ENCODE measurements around the gene ACP7. TPM values are rescaled to one million over a fixed set of nuclear protein-coding genes. Genes with fewer than 3 reads are reported as not detected.

Gene ACP7
- total RNA-seq, 1 donor from 2014 or later, result not detected

DNA sequence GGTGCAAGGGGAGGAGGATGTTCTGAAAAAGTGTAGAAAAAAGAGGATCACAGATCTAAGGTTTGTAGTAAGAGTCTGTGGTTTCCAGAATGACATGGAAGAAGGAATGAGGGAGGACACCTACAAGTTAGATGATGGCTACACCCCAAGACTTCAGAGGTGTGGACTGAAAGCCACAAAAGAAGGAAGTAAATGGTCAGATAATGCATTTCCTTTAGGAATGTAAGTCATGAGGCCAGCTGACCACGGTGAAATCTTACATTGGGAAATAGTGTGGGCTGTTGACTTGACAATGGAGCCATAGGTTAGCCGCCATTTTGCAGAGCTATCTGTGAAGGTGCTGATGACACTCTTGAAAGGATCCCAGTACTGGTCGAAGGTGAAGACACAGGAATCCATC, 26.6 kb upstream of the ACP7 start:
- DNase-seq (ENCODE audit: low read depth) (no peak), FAIRE-seq (no peak)
- TF ChIP-seq EZH2 (IDR thresholded peaks at IDR 0.05; ENCODE audit: insufficient read depth, low read length), result no peak
- TF ChIP-seq, protein P1, sequence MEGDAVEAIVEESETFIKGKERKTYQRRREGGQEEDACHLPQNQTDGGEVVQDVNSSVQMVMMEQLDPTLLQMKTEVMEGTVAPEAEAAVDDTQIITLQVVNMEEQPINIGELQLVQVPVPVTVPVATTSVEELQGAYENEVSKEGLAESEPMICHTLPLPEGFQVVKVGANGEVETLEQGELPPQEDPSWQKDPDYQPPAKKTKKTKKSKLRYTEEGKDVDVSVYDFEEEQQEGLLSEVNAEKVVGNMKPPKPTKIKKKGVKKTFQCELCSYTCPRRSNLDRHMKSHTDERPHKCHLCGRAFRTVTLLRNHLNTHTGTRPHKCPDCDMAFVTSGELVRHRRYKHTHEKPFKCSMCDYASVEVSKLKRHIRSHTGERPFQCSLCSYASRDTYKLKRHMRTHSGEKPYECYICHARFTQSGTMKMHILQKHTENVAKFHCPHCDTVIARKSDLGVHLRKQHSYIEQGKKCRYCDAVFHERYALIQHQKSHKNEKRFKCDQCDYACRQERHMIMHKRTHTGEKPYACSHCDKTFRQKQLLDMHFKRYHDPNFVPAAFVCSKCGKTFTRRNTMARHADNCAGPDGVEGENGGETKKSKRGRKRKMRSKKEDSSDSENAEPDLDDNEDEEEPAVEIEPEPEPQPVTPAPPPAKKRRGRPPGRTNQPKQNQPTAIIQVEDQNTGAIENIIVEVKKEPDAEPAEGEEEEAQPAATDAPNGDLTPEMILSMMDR (IDR thresholded peaks at IDR 0.05; ENCODE audit: insufficient read depth, low read depth, low read length), result no peak
- no peak overlapping the region for H2AFZ ChIP-seq (ENCODE audit: low read depth, low read length)
- H3K4me3 ChIP-seq (ENCODE audit: insufficient read depth, low read depth, low read length), result no peak overlapping the region
- Mint-ChIP-seq H3K27me3 (ENCODE audit: low read depth, unreplicated experiment) (peaks cover 2% of the 10 kb centered on the region), H3K4me3 (ENCODE audit: unreplicated experiment) (no peak overlapping the region), H3K36me3 (ENCODE audit: low read depth, unreplicated experiment) (no peaks in the 10 kb centered on the region), H3K27ac (ENCODE audit: unreplicated experiment) (no peak overlapping the region), H3K9me3 (ENCODE audit: unreplicated experiment) (peaks cover 8% of the 10 kb centered on the region), H3K4me1 (ENCODE audit: low read depth, unreplicated experiment) (no peaks in the 10 kb centered on the region)
- no peaks in the 10 kb centered on the region for H3K27me3 ChIP-seq (ENCODE audit: insufficient read depth, low read length)
- H3K36me3 ChIP-seq (ENCODE audit: insufficient read depth, low read length), result no peaks in the 10 kb centered on the region
- H3K4me1 ChIP-seq (ENCODE audit: insufficient read depth, low read length), result no peaks in the 10 kb centered on the region
- H3K79me2 ChIP-seq (ENCODE audit: insufficient read depth, low read length), result no peaks in the 10 kb centered on the region
- H3K4me2 ChIP-seq (ENCODE audit: low read length), result no peak overlapping the region
- no peak overlapping the region for H3K27ac ChIP-seq (ENCODE audit: low read depth, low read length)
- H4K20me1 ChIP-seq (ENCODE audit: insufficient read depth, low read length), result no peaks in the 10 kb centered on the region
- H3K9ac ChIP-seq (ENCODE audit: low read length), result no peak overlapping the region
- H3K9me3 ChIP-seq (ENCODE audit: insufficient read depth, low read depth, low read length), result peaks cover 4% of the 10 kb centered on the region

DNA sequence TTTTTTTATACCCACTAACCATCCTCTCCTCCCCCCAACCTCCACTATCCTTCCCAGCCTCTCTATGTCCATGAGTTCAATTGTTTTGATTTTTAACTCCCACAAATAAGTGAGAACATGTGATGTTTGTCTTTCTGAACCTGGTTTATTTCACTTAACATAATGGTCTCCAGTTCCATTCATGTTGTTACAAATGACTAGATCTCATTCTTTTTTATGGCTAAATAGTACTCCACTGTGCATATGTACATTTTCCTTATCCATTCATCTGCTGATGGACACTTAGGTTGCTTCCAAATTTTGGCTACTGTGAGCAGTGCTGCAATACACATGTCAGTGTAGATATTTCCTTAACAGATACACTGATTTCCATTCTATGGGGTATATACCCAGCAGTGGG, 24.9 kb upstream of the ACP7 start:
- Histone ChIP-seq H3K27ac (ENCODE audit: low read depth, low read length) (no peak overlapping the region), H3K4me3 (ENCODE audit: insufficient read depth, low read depth, low read length) (no peak overlapping the region), H3K79me2 (ENCODE audit: insufficient read depth, low read length) (no peaks in the 10 kb centered on the region), H3K36me3 (ENCODE audit: insufficient read depth, low read length) (no peaks in the 10 kb centered on the region), H3K4me2 (ENCODE audit: low read length) (no peak overlapping the region), H3K4me1 (ENCODE audit: insufficient read depth, low read length) (no peaks in the 10 kb centered on the region), H2AFZ (ENCODE audit: low read depth, low read length) (no peak overlapping the region), H3K9me3 (ENCODE audit: insufficient read depth, low read depth, low read length) (peaks cover 4% of the 10 kb centered on the region), H3K9ac (ENCODE audit: low read length) (no peak overlapping the region), H3K27me3 (ENCODE audit: insufficient read depth, low read length) (no peaks in the 10 kb centered on the region), H4K20me1 (ENCODE audit: insufficient read depth, low read length) (no peaks in the 10 kb centered on the region)
- peaks cover 5% of the 10 kb centered on the region for H3K9me3 Mint-ChIP-seq (ENCODE audit: unreplicated experiment)
- H3K27ac Mint-ChIP-seq (ENCODE audit: unreplicated experiment), result no peak overlapping the region
- no peak for TF ChIP-seq EZH2 (IDR thresholded peaks at IDR 0.05; ENCODE audit: insufficient read depth, low read length)
- TF ChIP-seq, protein P1 (IDR thresholded peaks at IDR 0.05; ENCODE audit: insufficient read depth, low read depth, low read length), result no peak
- DNase-seq (ENCODE audit: low read depth) (no peak), FAIRE-seq (no peak)
- H3K36me3 Mint-ChIP-seq (ENCODE audit: low read depth, unreplicated experiment), result no peaks in the 10 kb centered on the region
- no peaks in the 10 kb centered on the region for H3K4me1 Mint-ChIP-seq (ENCODE audit: low read depth, unreplicated experiment)
- H3K27me3 Mint-ChIP-seq (ENCODE audit: low read depth, unreplicated experiment), result peaks cover 2% of the 10 kb centered on the region
- no peak overlapping the region for H3K4me3 Mint-ChIP-seq (ENCODE audit: unreplicated experiment)

DNA sequence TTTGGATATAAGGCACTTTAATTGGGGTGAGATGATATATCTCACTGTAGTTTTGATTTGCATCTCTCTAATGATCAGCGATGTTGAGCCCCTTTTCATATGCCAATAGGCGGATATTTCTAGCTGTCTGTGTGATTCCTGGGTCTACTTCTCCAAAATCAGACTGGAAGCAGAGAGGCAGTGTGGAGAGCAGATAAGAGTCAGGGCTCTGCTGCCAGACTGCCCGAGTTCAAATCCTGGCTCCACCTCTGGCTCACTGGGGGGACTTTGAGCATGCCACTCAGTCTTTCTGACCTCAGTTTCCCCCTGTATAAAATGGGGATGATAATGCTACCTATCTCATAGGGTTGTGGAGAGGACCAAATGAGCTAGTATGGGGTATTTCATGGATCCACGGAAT, 24.0 kb upstream of the ACP7 start:
- no peak overlapping the region for H3K27ac ChIP-seq (ENCODE audit: low read depth, low read length)
- H3K9me3 Mint-ChIP-seq (ENCODE audit: unreplicated experiment), result peaks cover 5% of the 10 kb centered on the region
- H3K36me3 ChIP-seq (ENCODE audit: insufficient read depth, low read length), result no peaks in the 10 kb centered on the region
- no peak overlapping the region for H3K9ac ChIP-seq (ENCODE audit: low read length)
- H3K4me3 Mint-ChIP-seq (ENCODE audit: unreplicated experiment), result no peak overlapping the region
- H2AFZ ChIP-seq (ENCODE audit: low read depth, low read length), result no peak overlapping the region
- no peak overlapping the region for H3K4me2 ChIP-seq (ENCODE audit: low read length)
- H3K9me3 ChIP-seq (ENCODE audit: insufficient read depth, low read depth, low read length), result no peaks in the 10 kb centered on the region
- no peak for DNase-seq (ENCODE audit: low read depth)
- no peak for FAIRE-seq
- H3K36me3 Mint-ChIP-seq (ENCODE audit: low read depth, unreplicated experiment), result no peaks in the 10 kb centered on the region
- no peaks in the 10 kb centered on the region for H3K4me1 ChIP-seq (ENCODE audit: insufficient read depth, low read length)
- no peaks in the 10 kb centered on the region for H3K27me3 ChIP-seq (ENCODE audit: insufficient read depth, low read length)
- TF ChIP-seq, protein P1 (IDR thresholded peaks at IDR 0.05; ENCODE audit: insufficient read depth, low read depth, low read length), result no peak
- TF ChIP-seq EZH2 (IDR thresholded peaks at IDR 0.05; ENCODE audit: insufficient read depth, low read length), result no peak
- no peaks in the 10 kb centered on the region for H3K79me2 ChIP-seq (ENCODE audit: insufficient read depth, low read length)
- H3K4me1 Mint-ChIP-seq (ENCODE audit: low read depth, unreplicated experiment), result no peaks in the 10 kb centered on the region
- H4K20me1 ChIP-seq (ENCODE audit: insufficient read depth, low read length), result no peaks in the 10 kb centered on the region
- H3K4me3 ChIP-seq (ENCODE audit: insufficient read depth, low read depth, low read length), result no peak overlapping the region
- H3K27ac Mint-ChIP-seq (ENCODE audit: unreplicated experiment), result no peak overlapping the region
- peaks cover 2% of the 10 kb centered on the region for H3K27me3 Mint-ChIP-seq (ENCODE audit: low read depth, unreplicated experiment)
